C4-2B (cell line): ENCODE data around the gene INF2.
A peak's percentile ranks its signal among the peaks of the same experiment; 100 is the strongest.

Source experiments
- H3K27ac ChIP-seq: fragments of 450-650 bp; 2 replicates; pipeline ENCODE4 v1.5.1; 2017
- CTCF ChIP-seq: fragments of 450-650 bp; conservative IDR thresholded peaks from 2 replicates; pipeline ENCODE4 v1.5.1; 2017; ENCODE audit warnings: mild to moderate bottlenecking
- ZFX ChIP-seq: fragments of 450-650 bp; IDR thresholded peaks from 2 replicates; pipeline ENCODE4 v1.6.1; 2017

The INF2 gene

GRCh38 chr14:104770851-104771272, 81.4 kb downstream of the INF2 start:
- no peak overlapping the region for H3K27ac ChIP-seq
- TF ChIP-seq CTCF (peak; percentile 76), ZFX (no peak)

GRCh38 chr14:104771374-104771773, 82.0 kb downstream of the INF2 start:
- H3K27ac ChIP-seq, result no peak overlapping the region
- TF ChIP-seq CTCF, result no peak
- TF ChIP-seq ZFX, result no peak
